Coronary artery (tissue), 2 donors: Measurements from ENCODE around the gene LRSAM1.
A peak's percentile ranks its signal among the peaks of the same experiment; 100 is the strongest.

ENCODE experiments used
- DNase-seq: peaks from one replicate; pipeline ENCODE4 v3.0.0-alpha.2; 2017; ENCODE audit warnings: low spot score
- H3K27ac ChIP-seq, 2 donors: fragments of 200-600 bp; sonication (generic); one replicate each; pipeline ENCODE4 v1.5.1; 2016 to 2019
- H3K4me3 ChIP-seq: fragments of 200-600 bp; sonication (generic); 2 replicates; pipeline ENCODE4 v1.5.1; 2016; ENCODE audit warnings: mild to moderate bottlenecking, moderate library complexity
- TF ChIP-seq, protein P1 (sequence below): fragments of 200-600 bp; sonication (generic); IDR thresholded peaks from one replicate; pipeline ENCODE4 v1.5.1; 2019; ENCODE audit warnings: antibody characterized with exemption

LRSAM1 gene

DNA sequence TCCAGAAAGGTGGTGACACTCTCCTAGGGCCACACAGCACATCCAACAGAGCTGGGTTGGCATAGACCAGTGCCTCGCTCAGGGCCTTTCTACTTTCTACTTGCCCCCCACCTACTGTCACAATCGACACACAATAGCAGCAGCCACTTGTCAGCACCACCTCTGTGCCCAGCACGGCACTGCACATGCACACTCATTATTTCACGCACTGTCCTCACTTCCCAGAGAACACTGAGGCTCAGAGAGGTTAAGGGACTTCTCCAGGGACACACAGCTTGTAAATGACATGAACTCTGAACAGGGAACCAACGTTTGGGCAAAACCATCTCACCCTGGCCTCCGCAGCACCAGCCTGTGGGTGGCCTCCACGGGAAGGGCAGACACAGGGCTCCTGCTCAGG lies 89.9 kb downstream of the LRSAM1 start:
- TF ChIP-seq, protein P1, sequence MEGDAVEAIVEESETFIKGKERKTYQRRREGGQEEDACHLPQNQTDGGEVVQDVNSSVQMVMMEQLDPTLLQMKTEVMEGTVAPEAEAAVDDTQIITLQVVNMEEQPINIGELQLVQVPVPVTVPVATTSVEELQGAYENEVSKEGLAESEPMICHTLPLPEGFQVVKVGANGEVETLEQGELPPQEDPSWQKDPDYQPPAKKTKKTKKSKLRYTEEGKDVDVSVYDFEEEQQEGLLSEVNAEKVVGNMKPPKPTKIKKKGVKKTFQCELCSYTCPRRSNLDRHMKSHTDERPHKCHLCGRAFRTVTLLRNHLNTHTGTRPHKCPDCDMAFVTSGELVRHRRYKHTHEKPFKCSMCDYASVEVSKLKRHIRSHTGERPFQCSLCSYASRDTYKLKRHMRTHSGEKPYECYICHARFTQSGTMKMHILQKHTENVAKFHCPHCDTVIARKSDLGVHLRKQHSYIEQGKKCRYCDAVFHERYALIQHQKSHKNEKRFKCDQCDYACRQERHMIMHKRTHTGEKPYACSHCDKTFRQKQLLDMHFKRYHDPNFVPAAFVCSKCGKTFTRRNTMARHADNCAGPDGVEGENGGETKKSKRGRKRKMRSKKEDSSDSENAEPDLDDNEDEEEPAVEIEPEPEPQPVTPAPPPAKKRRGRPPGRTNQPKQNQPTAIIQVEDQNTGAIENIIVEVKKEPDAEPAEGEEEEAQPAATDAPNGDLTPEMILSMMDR: no peak
- Histone ChIP-seq H3K27ac (peak overlapping the region; percentile 73 to 85), H3K4me3 (peak overlapping the region; percentile 10)
- DNase-seq: no peak

DNA sequence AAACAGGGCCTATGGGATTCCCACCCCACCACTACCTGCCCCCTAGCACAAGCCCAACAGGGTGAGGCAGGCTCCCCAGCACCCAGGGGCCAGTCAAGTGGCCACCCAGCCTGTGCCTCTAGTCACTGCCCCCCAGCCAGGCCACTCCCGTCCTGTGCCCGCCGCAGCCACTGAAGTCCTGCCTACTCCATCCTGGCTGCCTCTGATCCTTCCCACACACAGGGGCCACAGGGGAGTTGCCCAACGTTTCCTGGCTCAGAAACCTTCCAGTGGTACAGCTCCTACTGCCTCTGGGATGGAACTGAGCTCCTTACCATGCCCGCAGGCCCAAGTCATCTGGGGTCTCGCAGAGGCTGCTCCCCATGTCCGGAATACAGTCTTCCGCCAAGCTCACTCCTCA lies 90.6 kb downstream of the LRSAM1 start:
- peak; percentile 92 for DNase-seq
- TF ChIP-seq, protein P1: no peak
- peak overlapping the region; percentile 73 to 85 for H3K27ac ChIP-seq
- H3K4me3 ChIP-seq: peak overlapping the region; percentile 10

DNA sequence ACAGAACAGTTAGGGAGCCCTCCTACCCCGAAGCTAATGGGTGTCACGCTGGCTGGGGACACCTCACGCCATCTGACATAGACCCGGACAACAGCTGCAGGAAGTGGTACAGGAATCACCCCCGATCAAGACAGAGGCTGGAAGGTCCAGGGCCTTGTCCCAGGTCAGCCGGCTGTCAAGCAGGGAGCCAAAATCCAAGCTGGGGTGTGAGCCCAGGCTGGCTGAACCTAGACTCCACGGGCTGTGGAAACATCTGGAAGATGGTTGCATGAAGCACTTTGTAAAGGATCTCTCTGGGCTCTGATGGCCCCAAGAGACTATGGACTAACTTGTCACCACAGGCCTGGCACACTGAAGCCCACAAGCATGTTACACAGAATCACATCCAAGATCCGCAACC lies 91.9 kb downstream of the LRSAM1 start:
- TF ChIP-seq, protein P1: no peak
- Histone ChIP-seq H3K27ac (peak overlapping the region; percentile 73 to 85), H3K4me3 (peak overlapping the region; percentile 17)
- DNase-seq: no peak

DNA sequence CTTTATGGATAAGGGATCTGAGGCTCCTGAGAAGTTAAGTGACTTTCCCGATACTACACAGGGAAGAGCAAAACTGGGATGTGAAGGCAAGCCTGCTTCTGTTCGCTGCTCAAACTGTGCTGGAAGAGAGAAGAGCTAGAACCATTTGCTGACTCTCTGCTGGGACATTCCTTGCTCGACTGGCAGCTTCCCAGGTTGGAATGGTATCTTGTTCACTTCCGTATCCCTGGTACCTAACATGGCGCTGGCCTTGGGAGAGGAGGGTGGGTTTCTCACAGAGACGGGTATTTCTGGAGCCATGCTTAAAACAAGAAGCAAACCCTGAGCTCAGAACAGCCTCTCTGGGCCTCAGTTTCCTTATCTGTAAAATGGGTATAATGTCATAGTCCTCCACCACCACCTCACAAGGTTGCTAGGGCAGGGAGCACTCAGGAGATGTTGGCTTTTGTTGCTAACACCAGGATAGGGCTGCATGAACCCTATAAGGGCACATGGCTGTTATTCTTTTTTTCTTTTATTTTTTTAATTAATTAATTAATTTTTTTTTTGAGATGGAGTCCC lies 92.7 kb downstream of the LRSAM1 start:
- TF ChIP-seq, protein P1: no peak
- peak overlapping the region; percentile 73 to 85 for H3K27ac ChIP-seq
- peak overlapping the region; percentile 17 for H3K4me3 ChIP-seq
- no peak for DNase-seq

DNA sequence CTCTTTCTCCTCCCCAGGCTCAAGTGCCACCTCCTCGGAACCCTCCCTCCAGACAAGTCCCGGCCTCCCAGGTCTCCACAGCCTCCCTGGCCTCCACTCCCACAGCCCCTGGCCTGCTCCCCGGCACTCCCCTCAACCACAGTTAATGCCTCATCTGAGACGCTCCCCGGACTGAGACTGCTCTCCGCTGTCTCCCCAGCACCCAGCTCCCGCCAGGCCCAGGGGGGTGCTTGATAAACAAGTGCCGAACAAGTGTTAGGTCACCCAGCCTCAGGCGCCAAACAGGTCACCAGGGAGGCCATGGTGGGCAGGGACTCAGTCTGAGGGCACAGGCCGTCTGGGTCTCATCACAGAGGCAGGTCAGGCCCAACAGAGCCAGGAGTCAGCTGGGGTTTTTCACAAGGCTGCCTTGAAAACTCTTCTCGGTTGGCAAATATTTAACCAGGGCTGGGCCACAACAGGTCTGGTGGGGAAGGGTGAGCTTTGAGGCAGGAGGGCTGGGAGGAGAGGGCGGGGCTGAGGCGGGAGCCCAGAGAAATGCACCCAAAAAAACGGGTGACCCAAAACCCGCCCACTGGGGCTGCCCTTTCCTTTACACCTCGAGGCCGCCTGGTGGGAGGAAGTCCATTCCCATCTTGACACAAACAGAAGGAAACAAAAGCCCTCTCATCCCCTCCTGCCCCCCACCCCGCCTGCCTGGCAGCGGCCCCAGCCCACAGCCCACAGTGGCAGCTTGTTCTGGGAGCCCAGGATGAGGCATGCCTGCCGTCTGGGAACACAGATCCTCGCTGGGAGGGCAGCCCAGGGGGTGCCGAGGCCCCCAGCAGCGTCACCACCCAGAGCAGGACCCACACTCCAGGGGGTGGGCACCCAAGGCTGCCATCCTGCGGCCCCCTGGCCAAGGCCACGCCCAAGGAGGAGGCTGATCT lies 94.2 kb downstream of the LRSAM1 start:
- no peak for DNase-seq
- Histone ChIP-seq H3K27ac (peak overlapping the region; percentile 70 to 81), H3K4me3 (peak overlapping the region; percentile 27)
- TF ChIP-seq, protein P1: no peak

DNA sequence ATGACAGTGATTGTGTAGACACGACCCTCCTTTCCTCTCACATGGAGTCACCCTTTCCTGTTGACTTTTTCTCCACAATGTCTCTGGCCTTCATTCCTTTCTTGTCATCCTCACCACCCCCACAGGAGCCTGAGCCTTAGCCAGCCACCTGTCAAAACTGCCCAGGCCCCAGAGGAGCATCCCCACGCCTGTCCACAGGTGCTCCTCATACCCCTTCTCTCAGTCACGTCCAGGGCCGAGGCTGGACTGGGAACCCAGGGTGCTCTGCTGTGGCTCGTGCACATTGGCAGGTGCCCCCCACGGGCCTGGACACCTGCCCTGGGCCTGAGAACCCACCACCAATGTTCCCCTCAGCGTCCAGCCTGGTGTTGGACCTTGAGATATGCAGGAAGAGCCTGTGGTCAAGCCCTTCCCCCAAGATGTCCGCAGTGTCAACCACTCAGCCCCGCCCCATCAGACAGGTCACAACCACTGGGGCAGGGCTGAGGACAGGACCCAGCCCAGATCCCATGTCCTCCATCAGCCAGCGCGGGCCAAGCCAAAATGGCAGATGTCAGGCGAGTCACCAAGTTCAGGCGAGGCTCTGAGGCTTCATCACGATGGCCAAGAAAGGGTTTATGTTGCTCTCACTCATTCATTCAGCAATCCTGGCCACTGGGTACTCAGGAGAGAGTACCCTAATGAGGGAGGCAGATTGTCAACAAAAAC lies 95.0 kb downstream of the LRSAM1 start:
- Histone ChIP-seq H3K4me3 (peak overlapping the region; percentile 27), H3K27ac (peak overlapping the region; percentile 70 to 81)
- TF ChIP-seq, protein P1: no peak
- DNase-seq: no peak
